HG03521 (cell line): ENCODE results near the gene SNF8.

Experiments used
- ATAC-seq: cut with Tn5 transposase; IDR thresholded peaks from one replicate; pipeline ENCODE4 v1.9.1; 2021; ENCODE audit warnings: mild to moderate bottlenecking, moderate library complexity; ENCODE audit not compliant: unreplicated experiment

SNF8 gene

GRCh38 chr17:48893646-48894508, 50.8 kb downstream of the SNF8 start:
- ATAC-seq = no peak

- no peak for ATAC-seq
Observed at GRCh38 chr17:48892940-48893645, 51.5 kb downstream of the SNF8 start.

GRCh38 chr17:48890086-48890485, 54.6 kb downstream of the SNF8 start:
- ATAC-seq = no peak

GRCh38 chr17:48883171-48883570, 61.5 kb downstream of the SNF8 start:
- ATAC-seq = no peak

GRCh38 chr17:48882272-48882671, 62.4 kb downstream of the SNF8 start:
- ATAC-seq = no peak
